SHP77 (cell line): ENCODE measurements around the gene RABL6.
"Not testable (repeated sequence)": the region's sequence is repeated elsewhere in the genome, so short reads cannot be mapped to it uniquely, and the experiment has no call there.

Experiments
- DNase-seq, 2 experiments: peaks; one replicate each; lab custom pipeline; 2025; lab: John Stamatoyannopoulos, UW

The RABL6 gene

DNA sequence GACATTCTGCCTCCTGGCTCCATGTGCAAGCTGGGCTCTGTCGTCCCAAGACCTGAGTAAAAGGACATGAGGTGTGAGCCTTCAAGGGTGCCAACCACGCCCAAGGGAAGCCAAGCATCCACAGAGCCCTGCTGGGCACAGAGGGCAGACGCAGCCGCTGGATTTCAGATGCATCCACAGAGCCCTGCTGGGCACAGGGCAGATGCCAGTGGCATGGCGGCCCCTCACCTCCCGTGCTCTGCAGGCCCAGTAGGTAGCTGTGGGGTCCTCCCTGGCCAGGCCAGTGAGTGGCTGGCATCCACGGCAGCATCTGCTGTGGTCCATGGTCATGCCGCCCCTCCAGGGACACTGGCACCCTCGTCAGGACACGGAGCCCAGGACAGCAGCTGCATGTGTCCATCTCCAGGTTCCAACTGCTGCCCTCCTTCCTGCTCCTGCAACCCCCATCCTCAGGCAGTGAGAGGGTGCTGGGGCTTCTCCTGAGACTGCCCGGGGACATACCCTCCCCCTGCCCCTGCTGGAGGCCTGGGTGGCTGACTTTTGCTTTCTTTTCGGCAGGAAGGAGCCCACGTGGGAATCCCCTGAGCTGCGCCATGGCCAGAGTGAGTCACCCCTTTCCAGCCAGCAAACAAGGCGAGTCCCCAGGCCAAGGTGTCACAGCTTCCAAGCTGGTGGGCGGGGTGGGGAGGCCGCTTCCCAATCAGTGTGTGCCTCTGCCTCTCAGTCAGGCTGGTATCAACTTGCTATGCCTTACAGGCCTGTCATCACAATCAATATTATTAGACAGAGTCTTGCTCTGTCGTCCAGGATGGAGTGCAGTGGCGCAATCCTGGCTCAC lies 74.6 kb downstream of the RABL6 start:
- peak; percentile 22 to 35 for DNase-seq

DNA sequence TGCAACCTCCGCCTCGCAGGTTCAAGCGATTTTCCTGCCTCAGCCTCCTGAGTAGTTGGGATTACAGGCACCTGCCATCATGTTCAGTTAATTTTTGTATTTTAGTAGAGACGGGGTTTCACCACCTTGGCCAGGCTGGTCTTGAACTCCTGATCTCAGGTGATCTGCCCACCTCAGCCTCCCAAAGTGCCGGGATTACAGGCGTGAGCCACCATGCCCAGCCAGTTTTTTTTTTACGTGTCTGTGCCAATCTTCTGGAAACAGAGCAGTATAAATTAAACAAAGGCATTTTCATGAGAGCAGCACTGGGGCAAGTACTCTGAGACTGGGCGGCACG lies 75.2 kb downstream of the RABL6 start:
- not testable (repeated sequence) for DNase-seq

DNA sequence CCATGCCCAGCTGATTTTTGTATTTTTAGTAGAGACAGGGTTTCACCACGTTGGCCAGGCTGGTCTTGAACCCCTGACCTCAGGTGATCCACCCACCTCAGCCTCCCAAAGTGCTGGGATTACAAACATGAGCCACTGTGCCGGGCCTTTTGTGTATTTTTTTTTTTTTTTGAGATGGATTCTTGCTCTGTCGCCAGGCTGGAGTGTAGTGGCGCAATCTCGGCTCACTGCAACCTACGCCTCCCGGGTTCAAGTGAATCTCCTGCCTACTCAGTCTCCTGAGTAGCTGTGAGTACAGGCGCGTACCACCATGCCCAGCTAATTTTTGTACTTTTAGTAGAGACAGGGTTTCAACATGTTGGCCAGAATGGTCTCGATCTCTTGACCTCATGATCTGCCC lies 75.9 kb downstream of the RABL6 start:
- not testable (repeated sequence) for DNase-seq

DNA sequence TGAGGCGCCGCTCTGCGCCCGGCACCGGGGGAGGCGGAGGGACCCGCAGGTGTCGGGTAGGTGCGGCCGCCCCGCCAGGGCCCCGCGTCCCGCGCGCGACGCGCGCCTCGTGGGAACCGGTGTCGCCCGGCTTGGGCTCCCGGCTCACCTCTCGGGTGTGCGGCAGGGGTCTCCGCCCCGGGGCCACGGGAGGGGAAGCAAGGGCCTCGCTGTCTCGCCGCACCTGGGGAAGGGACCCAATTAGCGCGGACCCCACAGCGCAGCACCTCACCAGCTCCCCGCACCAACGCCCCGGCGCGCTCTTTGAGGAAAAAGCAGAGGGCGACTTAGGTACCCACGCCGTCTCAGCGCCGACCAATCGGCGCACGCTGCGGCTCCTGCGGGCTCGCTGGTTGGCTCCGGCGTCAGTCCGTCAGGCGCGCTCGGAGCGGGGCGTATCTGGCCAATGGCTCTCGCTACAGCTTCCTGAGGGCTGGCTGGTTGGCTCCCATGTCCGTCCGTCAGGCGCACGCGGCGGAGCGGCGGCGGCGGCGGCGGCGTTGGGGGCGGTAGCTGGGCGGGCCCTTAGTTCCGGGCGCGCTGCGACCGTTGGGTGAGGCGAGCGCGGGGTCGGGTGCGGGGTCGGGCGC lies 78.3 kb downstream of the RABL6 start, which contains the start of gene TRAF2:
TSS of gene TRAF2 (plus strand) at position 567 of the 629 bp plus-strand sequence. CDS start 12,225 bp downstream, outside the sequence.
- DNase-seq: peak; percentile 93 to 96

DNA sequence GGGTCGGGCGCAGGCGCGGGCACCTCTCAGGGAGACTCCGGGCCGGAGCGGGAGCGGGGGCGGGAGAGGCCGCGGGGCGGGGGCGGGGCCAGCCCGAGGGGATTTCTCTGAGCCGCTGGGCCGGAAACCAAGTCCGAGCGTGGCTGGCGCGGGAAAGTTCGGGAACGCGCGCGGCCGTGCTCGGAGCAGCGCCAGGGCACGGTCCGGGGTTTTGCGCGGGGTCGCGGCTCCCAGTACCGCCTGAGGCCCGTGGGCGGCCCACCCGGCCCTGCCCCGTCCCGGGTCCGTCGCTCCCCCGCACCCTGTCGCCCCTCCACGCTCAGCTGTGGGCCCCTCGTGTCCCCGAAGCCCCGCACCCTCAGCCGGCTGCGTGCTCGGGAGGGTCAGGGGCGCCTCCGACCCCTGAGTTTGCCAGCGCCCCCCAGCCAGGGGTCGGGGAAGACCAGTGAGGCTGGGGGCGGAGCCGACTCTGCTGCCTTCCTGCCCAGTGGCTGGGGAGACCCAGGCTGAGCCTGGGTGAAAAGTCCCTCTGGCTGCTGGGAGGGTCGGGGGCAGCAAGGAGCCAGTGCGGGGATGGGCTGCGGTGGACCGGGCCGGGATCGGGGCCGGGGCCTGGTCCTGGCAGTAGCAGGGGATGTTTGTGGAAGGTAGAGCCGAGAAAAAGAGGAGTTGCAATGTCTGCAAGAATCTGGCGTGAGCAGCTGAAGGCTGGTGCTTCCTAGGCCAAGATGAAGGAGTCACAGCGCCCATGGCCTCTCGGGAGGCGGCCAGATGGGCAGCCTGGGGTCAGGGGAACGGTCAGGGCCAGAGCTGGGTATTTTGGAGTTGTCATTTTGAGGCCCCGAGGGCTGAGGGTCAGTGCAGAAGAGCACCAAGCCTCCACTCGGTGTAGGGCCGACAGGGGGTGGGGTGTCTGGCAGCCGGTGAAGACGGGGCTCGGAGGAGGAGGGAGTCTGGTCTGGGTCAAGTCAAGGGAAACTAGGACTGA lies 79.2 kb downstream of the RABL6 start:
- peak in 1 of 2 experiments; percentile 61 for DNase-seq

DNA sequence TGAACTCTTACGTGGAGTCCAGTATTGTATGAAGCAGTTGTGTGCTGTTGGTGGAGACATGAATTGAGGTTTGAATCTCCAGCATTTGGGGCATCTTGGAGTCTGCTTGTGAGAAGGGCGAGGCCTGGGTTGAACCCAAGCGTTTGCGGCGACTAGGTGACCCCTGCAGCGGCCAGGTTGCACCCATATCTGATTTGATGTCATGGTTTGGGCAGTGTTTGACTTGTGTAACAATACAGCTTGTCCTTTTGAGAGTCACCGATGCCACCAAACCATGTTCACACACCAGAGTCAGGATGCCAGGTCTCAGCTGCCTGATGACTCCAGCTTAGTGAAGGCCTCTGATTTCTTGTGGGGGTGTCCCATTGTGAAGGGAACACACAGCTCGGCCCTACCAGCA lies 80.7 kb downstream of the RABL6 start:
- DNase-seq: no peak

DNA sequence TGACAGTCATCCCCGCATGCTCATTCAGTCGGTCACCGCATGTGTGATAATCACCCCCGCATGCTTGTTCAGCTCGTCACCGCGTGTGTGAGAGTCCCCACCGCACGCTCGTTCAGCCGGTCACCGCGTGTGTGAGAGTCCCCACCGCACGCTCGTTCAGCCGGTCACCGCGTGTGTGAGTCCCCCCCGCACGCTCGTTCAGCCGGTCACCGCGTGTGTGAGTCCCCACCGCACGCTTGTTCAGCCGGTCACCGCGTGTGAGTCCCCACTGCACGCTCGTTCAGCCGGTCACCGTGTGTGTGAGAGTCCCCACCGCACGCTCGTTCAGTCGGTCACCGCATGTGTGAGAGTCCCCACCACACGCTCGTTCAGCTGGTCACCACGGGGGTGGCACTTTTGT lies 82.1 kb downstream of the RABL6 start:
- no peak for DNase-seq

DNA sequence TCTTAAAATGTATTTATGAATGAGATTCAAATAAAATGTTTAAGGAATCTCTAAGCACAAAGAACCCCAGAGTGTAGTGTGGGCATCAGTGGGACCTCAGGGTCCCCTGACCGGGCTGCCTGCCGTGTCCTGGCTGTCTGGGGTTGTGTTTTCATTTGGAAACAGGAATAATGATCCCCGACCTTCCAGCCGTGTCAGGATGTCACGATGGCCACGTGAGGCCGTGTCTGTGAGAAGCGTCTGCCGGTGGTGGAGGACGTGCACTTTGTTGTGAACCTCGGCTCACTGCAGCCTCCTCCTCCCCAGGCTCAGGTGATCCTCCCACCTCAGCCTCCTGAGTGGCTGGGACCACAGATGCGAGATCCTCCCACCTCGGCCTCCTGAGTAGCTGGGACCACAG lies 82.9 kb downstream of the RABL6 start:
- no peak for DNase-seq
